GM21381 (cell line): ENCODE measurements around the gene PLCL2.

Source experiments
- ATAC-seq: cut with Tn5 transposase; IDR thresholded peaks from one replicate; pipeline ENCODE4 v1.9.1; 2021; ENCODE audit warnings: mild to moderate bottlenecking, moderate library complexity; ENCODE audit not compliant: unreplicated experiment

The PLCL2 gene

GRCh38 chr3:16884748-16885592 is at the start of gene PLCL2:
PLCL2 (plus strand) TSS chr3:16884955; CDS start chr3:16885040, 85 bp downstream.
- peak; percentile 35 for ATAC-seq

- no peak for ATAC-seq
These were observed 48.1 kb upstream of the PLCL2 start for GRCh38 chr3:16836505-16837237.

GRCh38 chr3:16837602-16838001 is 47.2 kb upstream of the PLCL2 start:
- no peak for ATAC-seq

GRCh38 chr3:16838561-16838960 is 46.2 kb upstream of the PLCL2 start:
- ATAC-seq: no peak

GRCh38 chr3:16839271-16840100 is 45.3 kb upstream of the PLCL2 start:
- ATAC-seq: no peak

GRCh38 chr3:16840101-16840424 is 44.7 kb upstream of the PLCL2 start:
- ATAC-seq: no peak

- no peak for ATAC-seq
These were observed 43.6 kb upstream of the PLCL2 start for GRCh38 chr3:16841041-16841753.

- peak; percentile 75 for ATAC-seq
These were observed 42.9 kb upstream of the PLCL2 start for GRCh38 chr3:16841904-16842271.

- peak; percentile 76 for ATAC-seq
These were observed 42.2 kb upstream of the PLCL2 start for GRCh38 chr3:16842272-16843270.

GRCh38 chr3:16844222-16844621 is 40.5 kb upstream of the PLCL2 start:
- no peak for ATAC-seq

GRCh38 chr3:16844791-16845190 is 40.0 kb upstream of the PLCL2 start:
- no peak for ATAC-seq

GRCh38 chr3:16846373-16847080 is 38.2 kb upstream of the PLCL2 start:
- ATAC-seq: no peak

GRCh38 chr3:16848007-16848406 is 36.7 kb upstream of the PLCL2 start:
- no peak for ATAC-seq

- peak; percentile 94 for ATAC-seq
These were observed 35.5 kb upstream of the PLCL2 start for GRCh38 chr3:16849229-16849628.

GRCh38 chr3:16849795-16850194 is 35.0 kb upstream of the PLCL2 start:
- no peak for ATAC-seq

- no peak for ATAC-seq
These were observed 29.3 kb upstream of the PLCL2 start for GRCh38 chr3:16855497-16855896.

- no peak for ATAC-seq
These were observed 24.5 kb upstream of the PLCL2 start for GRCh38 chr3:16860234-16860633.

- ATAC-seq: no peak
These were observed 23.3 kb upstream of the PLCL2 start for GRCh38 chr3:16861432-16861831.
